Ovary (tissue), 9 donors: Measurements from ENCODE around the gene DIAPH3. TPM values are rescaled to one million over a fixed set of nuclear protein-coding genes. Genes with fewer than 3 reads are reported as not detected.

Experiments
- DNase-seq, 5 donors: peaks; one replicate each; pipeline ENCODE4 v3.0.0-alpha.2; 2019 to 2020
- H3K27ac ChIP-seq, 2 donors: fragments of 200-600 bp; one replicate each; pipeline versions ENCODE4 v1.5.1 to v1.8.0; 2019 to 2022
- H3K27me3 ChIP-seq: fragments of 200-600 bp; one replicate; pipeline ENCODE4 v1.8.0; 2022
- H3K36me3 ChIP-seq: fragments of 200-600 bp; sonication (generic); one replicate; pipeline ENCODE4 v1.5.1; 2019
- H3K4me1 ChIP-seq: one replicate; pipeline ENCODE4 v1.8.1; 2013; ENCODE audit warnings: mild to moderate bottlenecking, moderate library complexity; ENCODE audit not compliant: insufficient read depth
- H3K4me3 ChIP-seq: fragments of 200-600 bp; sonication (generic); one replicate; pipeline ENCODE4 v1.5.1; 2017
- H3K9me3 ChIP-seq, 2 donors: fragments of 200-600 bp in 1 of 2; sonication (generic) in 1 of 2; one replicate each; pipeline versions ENCODE4 v1.5.1 to v1.8.1; 2013 to 2019; ENCODE audit warnings: mild to moderate bottlenecking in 1 of 2, moderate library complexity in 1 of 2
- CTCF ChIP-seq, 3 donors: fragments of 450-650 bp in 2 of 3; fragments of 200-600 bp in 1 of 3; IDR thresholded peaks; one replicate each; pipeline versions ENCODE4 v1.5.1 to v1.8.0; 2016 to 2022; ENCODE audit warnings: antibody characterized with exemption in 3 of 3, mild to moderate bottlenecking in 1 of 3
- EP300 ChIP-seq: sonication (generic); formaldehyde crosslinking; IDR thresholded peaks from one replicate; pipeline ENCODE4 v1.6.1; 2017; ENCODE audit warnings: antibody characterized with exemption
- POLR2A ChIP-seq: fragments of 450-650 bp; IDR thresholded peaks from one replicate; pipeline ENCODE4 v1.6.1; 2017; ENCODE audit warnings: antibody characterized with exemption, mild to moderate bottlenecking, moderate library complexity
- WGBS, 3 donors: extraction: QIAGEN DNeasy Blood & Tissue Kit in 1 of 3; methylation state at CpG; one replicate each; pipeline versions ENCODE4 v1.1.5 to v1.1.7; 2013 to 2017; 5-methylcytosine and 5-hydroxymethylcytosine counted together
- intact Hi-C, 4 donors: fragments of 100-400 bp; cut with DNase I; formaldehyde crosslinking; loops; one replicate each; pipeline versions ENCODE4 v1.11.0 to v1.15.1; 2022 to 2023
- polyA plus RNA-seq, 2 donors: library from polyadenylated mRNA; stranded (reverse); fragments of 200-250 nt in 1 of 2; fragments of 350-450 nt in 1 of 2; fragmentation: Illumina TruSeq in 1 of 2; extraction: RNeasy Lipid Tissue Mini Kit (QIAGEN cat#74804) in 1 of 2; gene quantifications; one replicate each; pipeline ENCODE4 v1.2.3, GENCODE V29; 2013 to 2014
- total RNA-seq, 7 donors: library from RNA; depleted of rRNA in 2 of 7; stranded (reverse); fragments of >200 nt in 2 of 7; fragmentation: NEBNext Ultra II Directional in 3 of 7; extraction: Animal tissue kit (Norgen Biotek cat#: 25700) in 3 of 7; gene quantifications; one replicate each; pipeline versions ENCODE4 v1.1.0 to v1.2.4, GENCODE V29; 2016 to 2023
- donor health status: DM: no; HTN: no; CAD: no; lungs with moderate emphysema.
- donor health status: DM: no; HTN: no; CAD: no.
- donor health status: Bipolar disorder and iron deficiency.
- donor health status: DM: yes; HTN: yes; CAD: no.
- donor health status: DM: no; HTN: no; CAD: no.
- donor health status: DM: yes; HTN: yes; CAD: no.

The DIAPH3 gene
- total and polyA plus RNA-seq, 9 donors = 0.13 to 2.6 (median 0.40) TPM; not detected in 1

- Histone ChIP-seq H3K4me3 (no peak overlapping the region), H3K27ac (no peak overlapping the region), H3K27me3 (no peaks in the 10 kb centered on the region), H3K36me3 (no peaks in the 10 kb centered on the region), H3K9me3 (no peaks in the 10 kb centered on the region), H3K4me1 (peaks cover 2% of the 10 kb centered on the region)
- WGBS, 3 donors = 78 to 87% (median 83%) methylated on average over 1 of the region's 1 CpG
- no peak for DNase-seq
- TF ChIP-seq CTCF (IDR thresholded peaks at IDR 0.05) = no peak
- no peak for TF ChIP-seq EP300
- no peak for TF ChIP-seq POLR2A
- intact Hi-C loops = no loop called here
Observed at GRCh38 chr13:59880468-59880867, 283.3 kb downstream of the DIAPH3 start.

- no peaks in the 10 kb centered on the region for H3K9me3 ChIP-seq
- intact Hi-C loops = no loop called here
Observed at GRCh38 chr13:59879281-59879680, 284.4 kb downstream of the DIAPH3 start.

GRCh38 chr13:59877933-59878332 lies 285.8 kb downstream of the DIAPH3 start:
- Histone ChIP-seq H3K9me3 (no peaks in the 10 kb centered on the region), H3K36me3 (no peaks in the 10 kb centered on the region), H3K27me3 (no peaks in the 10 kb centered on the region), H3K27ac (no peak overlapping the region), H3K4me3 (no peak overlapping the region), H3K4me1 (peaks cover 2% of the 10 kb centered on the region)
- WGBS, 3 donors = 67 to 82% (median 75%) methylated on average over 2 of the region's 2 CpGs
- intact Hi-C loops = no loop called here
- TF ChIP-seq POLR2A = no peak
- no peak for TF ChIP-seq CTCF (IDR thresholded peaks at IDR 0.05)
- TF ChIP-seq EP300 = no peak
- no peak for DNase-seq

More at GRCh38 chr13:59879281-59879680, 284.4 kb downstream of the DIAPH3 start:
- 20 to 28% (median 20%) methylated on average over 4 of the region's 4 CpGs for WGBS, 3 donors
- H3K27me3 ChIP-seq = no peaks in the 10 kb centered on the region
- H3K27ac ChIP-seq = no peak overlapping the region
- no peak overlapping the region for H3K4me3 ChIP-seq
- TF ChIP-seq CTCF (IDR thresholded peaks at IDR 0.05) (no peak), POLR2A (no peak), EP300 (no peak)
- no peaks in the 10 kb centered on the region for H3K36me3 ChIP-seq
- DNase-seq = no peak
- H3K4me1 ChIP-seq = peaks cover 2% of the 10 kb centered on the region

GRCh38 chr13:59874973-59875372 lies 288.8 kb downstream of the DIAPH3 start:
- Histone ChIP-seq H3K9me3 (no peaks in the 10 kb centered on the region), H3K36me3 (no peaks in the 10 kb centered on the region), H3K4me3 (no peak overlapping the region), H3K27me3 (no peaks in the 10 kb centered on the region), H3K27ac (no peak overlapping the region), H3K4me1 (peaks cover 2% of the 10 kb centered on the region)
- TF ChIP-seq CTCF (IDR thresholded peaks at IDR 0.05) = no peak
- TF ChIP-seq POLR2A = no peak
- no peak for TF ChIP-seq EP300
- intact Hi-C loops = no loop called here
- DNase-seq = no peak
- 84 to 89% (median 89%) methylated on average over 2 of the region's 2 CpGs for WGBS, 3 donors

- no peak overlapping the region for H3K27ac ChIP-seq
- TF ChIP-seq EP300 (no peak), POLR2A (no peak), CTCF (IDR thresholded peaks at IDR 0.05) (no peak)
- H3K36me3 ChIP-seq = no peaks in the 10 kb centered on the region
- H3K4me3 ChIP-seq = no peak overlapping the region
- no peaks in the 10 kb centered on the region for H3K4me1 ChIP-seq
- no peaks in the 10 kb centered on the region for H3K9me3 ChIP-seq
- WGBS, 3 donors = 95 to 97% (median 95%) methylated on average over 7 of the region's 7 CpGs
- no peak for DNase-seq
- intact Hi-C loops = no loop called here
- H3K27me3 ChIP-seq = no peaks in the 10 kb centered on the region
Observed at GRCh38 chr13:59873856-59874255, 289.9 kb downstream of the DIAPH3 start.
